Measurements from ENCODE around the gene SMAD6.

Gene SMAD6

GRCh38 chr15:66673410-66674322 lies 28.4 kb upstream of the SMAD6 start:
- Histone ChIP-seq H3K4me3 (ENCODE audit: low read depth, low read length) (no peak overlapping the region), H3K27ac (no peak overlapping the region), H2AFZ (no peak overlapping the region), H3K4me1 (no peaks in the 10 kb centered on the region), H3K36me3 (ENCODE audit: control insufficient read depth, insufficient read depth, low read length) (no peaks in the 10 kb centered on the region), H3K9ac (no peak overlapping the region), H3K27me3 (ENCODE audit: control insufficient read depth, insufficient read depth, low read length) (no peaks in the 10 kb centered on the region), H3K4me2 (ENCODE audit: low read length) (no peak overlapping the region), H3K9me3 (ENCODE audit: control insufficient read depth, low read length) (no peaks in the 10 kb centered on the region), H3K79me2 (no peaks in the 10 kb centered on the region)
- no peak for TF ChIP-seq CTCF (IDR thresholded peaks at IDR 0.05)

- H3K36me3 ChIP-seq (ENCODE audit: control insufficient read depth, insufficient read depth, low read length): no peaks in the 10 kb centered on the region
- no peak overlapping the region for H3K4me3 ChIP-seq (ENCODE audit: low read depth, low read length)
- peaks cover 6% of the 10 kb centered on the region for H3K4me1 ChIP-seq
- no peak overlapping the region for H2AFZ ChIP-seq
- H3K27me3 ChIP-seq (ENCODE audit: control insufficient read depth, insufficient read depth, low read length): no peaks in the 10 kb centered on the region
- H3K9me3 ChIP-seq (ENCODE audit: control insufficient read depth, low read length): no peaks in the 10 kb centered on the region
- no peaks in the 10 kb centered on the region for H3K79me2 ChIP-seq
- TF ChIP-seq CTCF (IDR thresholded peaks at IDR 0.05): no peak
- H3K27ac ChIP-seq: no peak overlapping the region
- H3K4me2 ChIP-seq (ENCODE audit: low read length): no peak overlapping the region
- no peak overlapping the region for H3K9ac ChIP-seq
These were observed 27.3 kb upstream of the SMAD6 start for GRCh38 chr15:66674756-66675155.

- peaks cover 6% of the 10 kb centered on the region for H3K4me1 ChIP-seq
- no peak for TF ChIP-seq CTCF (IDR thresholded peaks at IDR 0.05)
- H3K27ac ChIP-seq: no peak overlapping the region
- H3K4me2 ChIP-seq (ENCODE audit: low read length): no peak overlapping the region
- H3K27me3 ChIP-seq (ENCODE audit: control insufficient read depth, insufficient read depth, low read length): no peaks in the 10 kb centered on the region
- no peak overlapping the region for H3K9ac ChIP-seq
- no peak overlapping the region for H3K4me3 ChIP-seq (ENCODE audit: low read depth, low read length)
- H3K79me2 ChIP-seq: no peaks in the 10 kb centered on the region
- no peak overlapping the region for H2AFZ ChIP-seq
- H3K9me3 ChIP-seq (ENCODE audit: control insufficient read depth, low read length): no peaks in the 10 kb centered on the region
- no peaks in the 10 kb centered on the region for H3K36me3 ChIP-seq (ENCODE audit: control insufficient read depth, insufficient read depth, low read length)
These were observed 26.6 kb upstream of the SMAD6 start for GRCh38 chr15:66675446-66675845.

- no peak overlapping the region for H3K9ac ChIP-seq
- no peak overlapping the region for H2AFZ ChIP-seq
- H3K4me1 ChIP-seq: peaks cover 6% of the 10 kb centered on the region
- H3K4me3 ChIP-seq (ENCODE audit: low read depth, low read length): no peak overlapping the region
- H3K27me3 ChIP-seq (ENCODE audit: control insufficient read depth, insufficient read depth, low read length): no peaks in the 10 kb centered on the region
- H3K27ac ChIP-seq: no peak overlapping the region
- H3K9me3 ChIP-seq (ENCODE audit: control insufficient read depth, low read length): no peaks in the 10 kb centered on the region
- no peaks in the 10 kb centered on the region for H3K36me3 ChIP-seq (ENCODE audit: control insufficient read depth, insufficient read depth, low read length)
- no peak for TF ChIP-seq CTCF (IDR thresholded peaks at IDR 0.05)
- no peak overlapping the region for H3K4me2 ChIP-seq (ENCODE audit: low read length)
- no peaks in the 10 kb centered on the region for H3K79me2 ChIP-seq
These were observed 24.7 kb upstream of the SMAD6 start for GRCh38 chr15:66677336-66677735.
